NCI-H1930 (cell line): Measurements from ENCODE around the gene ENTPD8.

Source experiments
- DNase-seq, 2 experiments: peaks; one replicate each; lab custom pipeline; 2025; lab: John Stamatoyannopoulos, UW

Gene ENTPD8

GRCh38 chr9:137441289-137441934 lies at the start of gene ENTPD8:
ENTPD8 (minus strand) TSS chr9:137441357; CDS start chr9:137438285, 3,072 bp downstream.
- peak; percentile 63 to 66 for DNase-seq

- DNase-seq, result no peak
Measured at GRCh38 chr9:137490532-137491186, 49.5 kb upstream of the ENTPD8 start.

GRCh38 chr9:137488906-137489305 lies 47.7 kb upstream of the ENTPD8 start:
- DNase-seq, result no peak

- DNase-seq, result no peak
Measured at GRCh38 chr9:137488327-137488653, 47.1 kb upstream of the ENTPD8 start.

GRCh38 chr9:137487454-137488326 lies 46.5 kb upstream of the ENTPD8 start:
- DNase-seq, result no peak

- DNase-seq, result no peak
Measured at GRCh38 chr9:137486545-137487453, 45.6 kb upstream of the ENTPD8 start.

GRCh38 chr9:137486141-137486490 lies 45.0 kb upstream of the ENTPD8 start:
- DNase-seq, result no peak

GRCh38 chr9:137485343-137486140 lies 44.4 kb upstream of the ENTPD8 start:
- no peak for DNase-seq

- DNase-seq, result no peak
Measured at GRCh38 chr9:137484551-137485315, 43.6 kb upstream of the ENTPD8 start.

- no peak for DNase-seq
Measured at GRCh38 chr9:137482094-137482781, 41.1 kb upstream of the ENTPD8 start.

GRCh38 chr9:137480686-137481683 lies 39.8 kb upstream of the ENTPD8 start:
- DNase-seq, result no peak

- no peak for DNase-seq
Measured at GRCh38 chr9:137479892-137480685, 38.9 kb upstream of the ENTPD8 start.

GRCh38 chr9:137478962-137479861 lies 38.1 kb upstream of the ENTPD8 start:
- DNase-seq, result no peak

GRCh38 chr9:137478613-137478961 lies 37.4 kb upstream of the ENTPD8 start:
- DNase-seq, result no peak

- DNase-seq, result no peak
Measured at GRCh38 chr9:137477778-137478612, 36.8 kb upstream of the ENTPD8 start.

GRCh38 chr9:137476856-137477255 lies 35.7 kb upstream of the ENTPD8 start:
- DNase-seq, result no peak
